ENCODE measurements around the gene ARHGAP23.

- TF ChIP-seq POLR2A (IDR thresholded peaks at IDR 0.05; ENCODE audit: low read length): no peak
- no peak for TF ChIP-seq GATA1 (IDR thresholded peaks at IDR 0.05; ENCODE audit: low read depth, low read length)
These were observed 6.0 kb downstream of the ARHGAP23 start for GRCh38 chr17:38434178-38434665.

All from erythroblast (primary cell).